SIG-M5 (cell line): Measurements from ENCODE around the gene LETM1.

Experiments
- DNase-seq: peaks from one replicate; lab custom pipeline; 2025; lab: John Stamatoyannopoulos, UW

The LETM1 gene

GRCh38 chr4:1806596-1807331 lies 49.2 kb downstream of the LETM1 start:
- DNase-seq, result no peak

GRCh38 chr4:1806223-1806564 lies 49.8 kb downstream of the LETM1 start:
- no peak for DNase-seq

GRCh38 chr4:1805493-1806222 lies 50.3 kb downstream of the LETM1 start:
- no peak for DNase-seq

DNA sequence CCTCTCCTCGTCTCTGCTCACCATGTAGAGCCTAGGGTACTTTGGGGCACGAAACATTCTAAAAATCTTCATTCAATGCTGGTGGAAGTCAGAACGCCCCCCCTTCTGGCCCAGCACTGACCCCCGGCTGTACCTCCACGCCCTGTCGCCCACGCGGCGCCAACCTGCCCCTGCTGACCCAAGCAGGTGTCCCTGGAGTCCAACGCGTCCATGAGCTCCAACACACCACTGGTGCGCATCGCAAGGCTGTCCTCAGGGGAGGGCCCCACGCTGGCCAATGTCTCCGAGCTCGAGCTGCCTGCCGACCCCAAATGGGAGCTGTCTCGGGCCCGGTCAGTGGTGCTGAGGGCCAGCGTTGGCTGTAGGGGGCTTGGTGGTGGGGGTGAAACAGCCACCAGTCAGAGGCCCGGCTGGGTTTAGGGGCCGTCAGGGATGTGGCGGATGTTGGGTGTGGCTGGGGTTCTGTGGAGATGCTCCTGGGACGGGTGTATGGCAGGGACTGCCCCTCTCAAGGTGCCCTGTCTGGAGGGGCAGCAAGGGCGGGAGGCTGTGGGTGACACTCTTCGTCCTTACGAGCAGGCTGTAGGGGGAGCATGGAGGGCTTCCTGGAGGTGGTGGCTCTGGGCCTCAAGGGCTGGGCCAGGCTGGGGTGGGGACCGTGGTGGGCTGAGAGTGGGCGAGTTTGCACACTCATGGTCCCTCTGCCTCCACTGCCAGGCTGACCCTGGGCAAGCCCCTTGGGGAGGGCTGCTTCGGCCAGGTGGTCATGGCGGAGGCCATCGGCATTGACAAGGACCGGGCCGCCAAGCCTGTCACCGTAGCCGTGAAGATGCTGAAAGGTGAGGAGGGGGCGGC lies 51.1 kb downstream of the LETM1 start:
- DNase-seq, result no peak

DNA sequence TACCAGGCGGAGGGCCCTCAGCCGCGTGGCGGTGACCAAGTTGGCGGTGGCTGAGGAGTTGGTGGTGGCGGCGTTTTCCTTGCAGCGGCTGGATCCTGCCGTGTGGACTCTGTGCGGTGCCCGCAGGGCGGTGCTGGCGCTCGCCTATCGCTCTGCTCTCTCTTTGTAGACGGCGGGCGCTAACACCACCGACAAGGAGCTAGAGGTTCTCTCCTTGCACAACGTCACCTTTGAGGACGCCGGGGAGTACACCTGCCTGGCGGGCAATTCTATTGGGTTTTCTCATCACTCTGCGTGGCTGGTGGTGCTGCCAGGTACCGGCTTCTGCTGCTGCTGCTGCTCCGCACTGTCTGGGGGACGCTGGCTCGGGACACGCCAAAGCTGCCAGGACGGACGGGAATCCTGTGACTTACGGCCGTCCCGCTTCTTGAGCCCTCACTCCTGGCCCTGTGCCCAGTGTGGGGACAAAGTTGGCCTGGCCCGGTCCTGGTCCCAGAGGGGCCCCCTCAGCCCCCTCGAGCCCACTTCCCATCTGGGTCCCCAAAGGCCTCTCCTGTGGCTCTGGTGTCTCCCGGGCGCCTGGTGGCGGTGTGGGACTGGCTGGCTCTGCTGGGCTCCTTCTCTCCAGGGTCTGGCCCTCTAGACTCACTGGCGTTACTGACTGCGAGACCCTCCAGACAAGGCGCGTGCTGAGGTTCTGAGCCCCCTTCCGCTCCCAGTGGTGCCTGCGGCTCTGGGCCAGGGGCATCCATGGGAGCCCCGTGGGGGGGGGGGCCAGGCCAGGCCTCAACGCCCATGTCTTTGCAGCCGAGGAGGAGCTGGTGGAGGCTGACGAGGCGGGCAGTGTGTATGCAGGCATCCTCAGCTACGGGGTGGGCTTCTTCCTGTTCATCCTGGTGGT lies 52.2 kb downstream of the LETM1 start:
- no peak for DNase-seq

GRCh38 chr4:1802720-1803522 lies 53.0 kb downstream of the LETM1 start:
- no peak for DNase-seq

GRCh38 chr4:1802151-1802715 lies 53.7 kb downstream of the LETM1 start:
- no peak for DNase-seq

GRCh38 chr4:1801286-1801958 lies 54.5 kb downstream of the LETM1 start:
- no peak for DNase-seq

DNA sequence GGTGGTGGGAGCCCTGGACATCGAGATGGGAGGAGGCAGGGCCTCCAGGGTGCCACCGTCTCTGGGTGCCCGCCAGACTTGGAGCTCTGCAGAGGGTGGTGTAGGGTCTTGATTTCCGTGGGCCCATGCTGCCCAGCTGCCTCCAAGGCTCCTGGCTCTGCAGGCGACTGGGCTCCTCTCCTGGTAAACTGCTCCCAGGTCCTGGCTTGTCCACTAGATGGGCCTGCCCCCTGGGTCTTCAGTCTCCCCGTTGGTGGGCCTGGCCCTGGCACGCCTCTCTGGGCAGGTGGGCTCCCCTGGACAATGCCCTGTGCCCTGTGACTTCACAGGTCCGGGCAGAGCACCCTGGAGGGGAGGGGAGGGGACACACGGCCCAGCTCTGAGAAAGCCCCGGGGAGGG lies 55.2 kb downstream of the LETM1 start:
- DNase-seq, result no peak

DNA sequence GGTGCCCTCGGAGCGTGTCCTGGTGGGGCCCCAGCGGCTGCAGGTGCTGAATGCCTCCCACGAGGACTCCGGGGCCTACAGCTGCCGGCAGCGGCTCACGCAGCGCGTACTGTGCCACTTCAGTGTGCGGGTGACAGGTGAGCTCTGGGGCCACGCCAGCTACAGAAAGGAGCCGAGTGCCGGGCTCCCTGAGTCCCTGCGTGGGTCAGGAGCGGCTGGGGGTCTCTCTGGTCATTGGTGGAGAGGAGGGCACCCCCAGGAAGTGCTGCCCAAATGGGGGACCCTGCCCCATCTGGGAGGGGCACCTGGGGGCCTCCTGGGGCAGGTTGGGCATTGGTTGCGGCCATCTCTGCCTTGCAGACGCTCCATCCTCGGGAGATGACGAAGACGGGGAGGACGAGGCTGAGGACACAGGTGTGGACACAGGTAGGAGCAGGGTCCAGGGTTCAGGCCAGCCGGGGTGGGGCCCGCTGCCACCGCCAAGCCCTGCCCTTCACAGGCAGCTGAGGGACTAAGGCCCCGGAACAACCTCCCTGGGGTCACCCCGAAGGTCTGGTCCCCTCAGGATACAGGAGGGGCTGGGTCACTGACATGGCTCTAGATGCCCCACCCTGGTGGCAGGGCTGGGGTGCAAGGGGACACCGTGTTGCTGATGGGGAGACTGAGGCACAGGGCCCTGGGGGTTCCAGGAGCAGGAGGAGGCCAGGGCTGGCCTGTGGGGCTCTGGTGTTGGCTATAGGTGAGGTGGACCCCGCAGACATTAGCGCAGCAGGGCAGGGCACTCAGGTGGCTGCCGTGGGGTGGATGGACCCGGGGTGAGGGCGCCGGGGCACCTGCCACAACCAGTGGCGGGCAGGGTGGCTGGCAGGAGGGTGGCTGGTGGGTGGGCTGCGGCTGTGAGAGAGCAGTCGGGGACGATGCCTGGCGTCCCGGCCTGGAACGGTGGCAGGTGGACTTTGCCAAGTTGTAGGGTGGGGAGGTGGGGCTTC lies 56.3 kb downstream of the LETM1 start:
- DNase-seq, result no peak

- DNase-seq, result no peak
Observed at GRCh38 chr4:1798580-1799386, 57.2 kb downstream of the LETM1 start.

GRCh38 chr4:1797861-1798579 lies 57.9 kb downstream of the LETM1 start:
- DNase-seq, result no peak

GRCh38 chr4:1797298-1797860 lies 58.6 kb downstream of the LETM1 start:
- DNase-seq, result no peak

DNA sequence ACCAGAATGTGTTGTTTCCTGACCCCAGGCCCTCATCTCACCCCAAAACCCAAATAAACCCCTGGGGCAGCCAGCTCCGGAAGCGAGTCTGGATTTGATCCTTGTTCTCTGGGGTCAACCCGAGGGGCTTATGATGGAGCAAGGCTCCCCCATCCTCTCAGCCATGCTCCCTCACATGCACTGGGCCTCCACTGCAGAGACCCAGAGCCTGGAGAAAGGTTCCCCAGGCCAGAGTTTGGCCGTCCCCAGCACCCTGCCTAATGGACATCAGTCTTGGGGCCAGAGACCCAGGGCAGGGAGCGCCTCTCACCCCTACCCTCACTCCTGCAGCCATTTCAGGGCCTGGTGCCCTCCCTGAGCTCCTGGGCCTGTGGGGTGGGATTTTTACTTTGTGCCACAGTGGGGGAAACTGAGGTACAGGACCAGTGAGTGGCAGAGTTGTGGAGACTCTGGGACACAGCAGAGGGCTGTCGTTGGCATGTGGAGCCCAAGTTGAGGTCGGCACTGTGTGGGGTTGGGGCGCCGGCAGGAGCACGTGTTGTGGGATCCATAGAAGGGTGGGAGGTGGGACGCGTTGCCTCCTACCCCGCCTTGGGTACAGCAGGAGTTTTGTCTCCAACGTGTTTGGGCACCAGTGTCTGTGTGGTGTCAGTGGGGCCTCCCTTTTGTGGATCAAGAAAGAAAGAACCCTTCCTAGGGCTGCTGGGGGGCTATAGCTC lies 59.3 kb downstream of the LETM1 start:
- DNase-seq, result no peak

DNA sequence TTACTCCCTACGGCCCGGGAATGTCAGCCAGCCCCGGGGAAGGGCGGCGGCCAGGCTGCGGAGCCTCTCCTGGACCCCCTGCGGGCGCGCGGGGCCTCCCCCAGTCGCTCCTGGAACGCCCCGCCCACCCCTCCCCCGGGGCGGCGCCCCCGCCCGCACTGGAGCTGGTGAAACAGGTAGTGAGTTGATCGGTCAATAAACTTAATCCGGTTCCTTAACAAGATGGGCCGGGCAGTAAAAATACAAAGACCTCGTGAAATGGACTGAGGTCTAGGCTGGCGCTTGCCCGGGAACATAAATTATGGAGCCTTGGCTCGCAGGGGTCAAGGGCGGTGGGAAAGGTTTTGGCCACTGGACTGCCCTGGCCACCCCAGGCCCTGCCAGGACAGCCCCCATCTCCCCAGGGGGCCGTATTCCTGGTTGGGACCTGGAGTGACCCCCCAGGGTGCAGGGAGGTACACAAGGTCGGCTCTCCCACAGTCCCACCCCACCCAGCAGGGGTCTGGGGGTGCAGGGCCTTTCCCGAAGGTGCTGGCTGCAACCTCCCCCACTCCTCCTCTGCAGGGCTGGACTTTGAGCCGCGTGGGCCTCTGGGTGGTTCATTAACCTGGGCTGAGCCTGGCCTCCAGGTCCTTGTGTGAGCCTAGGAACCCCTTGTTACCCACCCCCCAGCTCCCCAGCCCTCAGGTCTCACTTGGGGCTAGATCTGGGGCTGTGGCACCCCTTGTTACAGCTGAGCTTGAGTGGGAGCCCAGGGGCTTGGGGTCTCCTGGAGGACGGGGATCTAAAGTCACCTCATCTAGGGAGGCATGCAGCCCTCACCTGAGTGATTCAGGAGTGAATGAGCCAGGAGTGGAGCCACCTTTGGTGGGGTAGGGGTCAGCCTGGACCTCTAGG lies 60.4 kb downstream of the LETM1 start:
- no peak for DNase-seq
